ENCODE results near the gene P3R3URF.

Gene P3R3URF

DNA sequence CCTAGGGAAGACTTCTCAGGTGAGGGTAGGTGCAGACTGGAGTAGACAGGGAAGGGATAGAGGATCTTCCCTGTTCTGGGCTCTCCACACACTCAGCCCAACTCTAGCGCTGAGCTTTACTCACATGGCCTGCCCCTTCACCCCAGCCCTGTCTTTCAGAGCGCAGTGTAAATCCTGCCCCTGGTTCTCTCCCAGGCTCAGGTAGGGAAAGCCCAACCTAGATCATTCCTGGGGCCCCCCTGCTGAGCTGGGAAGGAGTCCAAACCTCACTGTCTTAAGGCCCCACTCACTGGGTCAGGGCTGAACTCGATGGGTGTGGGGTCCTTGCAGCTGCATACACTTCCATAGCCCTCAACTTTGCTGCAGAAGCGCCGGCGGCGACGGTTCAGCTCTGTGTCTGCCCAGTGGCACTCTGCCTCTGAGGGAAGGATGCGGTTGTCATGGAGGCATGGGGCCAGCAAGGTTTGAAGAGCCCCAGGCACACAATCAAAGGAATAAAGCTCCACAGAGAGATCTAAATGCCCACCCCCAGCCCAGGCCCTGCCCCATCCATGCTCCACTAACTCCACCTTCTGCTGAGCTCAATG lies 17.8 kb upstream of the P3R3URF start:
- no peak for DNase-seq (ENCODE audit: low read depth)

DNA sequence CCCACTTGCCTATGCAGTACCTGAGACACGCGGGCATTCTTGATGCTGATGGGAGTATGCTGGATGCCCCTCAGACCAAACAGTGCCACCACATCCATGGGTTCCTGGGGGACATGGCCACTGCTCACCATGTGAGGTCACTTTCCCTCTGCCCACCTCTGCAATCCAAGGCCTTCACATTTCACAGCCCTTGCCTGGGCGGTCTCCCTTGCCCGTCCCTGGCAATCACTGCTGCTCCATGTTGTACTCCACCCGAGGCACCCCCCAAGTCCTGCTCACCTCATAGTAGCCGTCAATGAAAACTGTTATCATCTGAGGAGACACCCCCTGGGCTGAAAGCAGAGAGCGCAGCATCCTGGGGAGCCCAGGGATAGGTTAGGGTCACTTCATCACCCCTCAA lies 17.0 kb upstream of the P3R3URF start:
- DNase-seq (ENCODE audit: low read depth): no peak

DNA sequence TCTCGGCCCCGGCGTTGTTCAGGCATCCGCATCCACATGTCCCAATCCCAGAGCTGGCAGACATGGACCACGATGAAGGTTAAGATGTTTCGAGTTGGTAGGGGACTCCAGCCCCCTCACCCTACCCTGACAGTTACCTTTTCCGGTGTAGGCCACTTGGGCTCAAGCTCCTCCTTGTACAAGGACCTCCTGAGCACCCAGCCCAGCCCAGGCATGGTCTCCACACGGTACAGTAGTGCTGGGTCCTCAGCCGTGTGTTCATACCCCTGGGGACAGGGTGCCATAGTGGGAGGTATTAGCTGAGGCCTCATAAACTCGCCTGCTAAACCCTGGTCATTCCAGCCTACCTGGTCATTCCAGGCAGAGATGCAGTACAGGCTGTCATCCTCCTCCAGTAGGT lies 15.9 kb upstream of the P3R3URF start:
- no peak for DNase-seq (ENCODE audit: low read depth)

- DNase-seq (ENCODE audit: low read depth): no peak
Observed at GRCh38 chr1:46191033-46191701, 14.9 kb upstream of the P3R3URF start.

GRCh38 chr1:46190539-46190938 lies 14.3 kb upstream of the P3R3URF start:
- no peak for DNase-seq (ENCODE audit: low read depth)

DNA sequence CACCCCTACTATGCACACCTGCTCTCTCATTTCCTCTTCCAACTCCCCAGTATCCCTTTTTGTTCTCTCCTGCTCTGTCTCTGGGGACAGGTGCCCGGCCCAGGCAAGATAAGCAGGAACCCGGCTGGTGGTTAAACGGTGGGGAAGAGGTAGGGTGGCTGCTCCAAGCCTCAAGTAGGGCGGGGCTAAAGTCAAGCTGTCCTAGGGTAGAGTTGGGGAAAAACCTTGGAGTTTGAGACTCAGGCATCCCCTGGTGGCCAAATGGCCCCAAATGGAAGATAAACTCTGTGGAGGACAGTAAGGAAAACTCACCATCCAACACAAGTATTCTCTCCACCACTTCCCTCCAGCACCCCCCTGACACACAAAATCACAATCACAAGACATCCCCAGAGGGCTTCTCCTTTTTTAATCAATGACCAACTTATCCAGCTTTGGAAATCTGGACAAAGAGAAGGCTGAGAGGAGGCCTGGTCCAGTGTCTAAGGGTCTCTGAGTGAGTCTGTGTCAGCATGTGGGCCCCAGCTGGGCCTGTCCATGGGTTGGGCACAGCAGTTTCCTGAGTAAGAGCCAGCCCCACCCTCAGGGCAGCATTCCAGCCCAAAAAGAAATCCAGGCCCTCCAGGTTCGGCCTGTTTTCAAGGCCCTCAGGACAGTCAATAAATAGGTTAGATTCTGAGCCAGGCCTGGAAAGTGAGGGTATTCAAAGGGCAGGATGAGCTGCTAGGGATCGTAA lies 12.2 kb upstream of the P3R3URF start:
- no peak for DNase-seq (ENCODE audit: low read depth)

DNA sequence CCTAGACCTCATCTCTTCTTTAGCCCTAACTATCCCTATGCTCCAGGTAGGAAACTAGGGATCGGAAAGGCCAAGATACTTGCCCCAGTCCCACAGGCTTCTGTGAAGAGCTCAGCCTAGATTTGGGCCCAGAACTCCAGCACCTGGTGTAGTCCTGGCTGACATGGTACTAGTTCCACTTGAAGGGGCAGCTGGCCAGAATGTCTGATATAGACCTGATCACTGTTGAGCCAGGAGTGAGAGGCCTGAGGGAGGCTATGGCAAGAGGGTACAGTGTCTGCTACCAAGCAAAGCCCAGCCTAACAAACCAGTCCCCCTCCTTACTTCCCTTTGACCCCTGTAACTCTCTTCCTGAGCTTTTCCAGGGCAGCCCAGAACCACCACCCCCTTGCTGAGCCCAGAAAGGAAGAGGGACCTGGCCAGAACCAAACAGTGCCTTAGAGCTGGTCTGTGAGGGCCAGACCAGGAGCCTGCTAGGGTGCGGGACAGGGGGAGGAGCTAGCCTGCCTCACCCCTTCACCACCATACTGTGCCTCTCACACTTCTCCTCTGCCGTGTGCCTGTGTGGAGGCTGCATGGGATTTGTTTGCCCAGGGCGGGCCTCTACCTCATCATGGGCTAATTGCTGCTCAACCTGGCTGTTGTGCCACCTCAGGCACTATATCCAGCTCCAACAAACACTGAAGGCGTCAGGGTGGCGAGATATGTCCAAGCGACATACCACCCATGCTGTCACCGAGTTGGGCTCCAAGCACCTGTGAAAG lies 11.0 kb upstream of the P3R3URF start:
- no peak for DNase-seq (ENCODE audit: low read depth)

DNA sequence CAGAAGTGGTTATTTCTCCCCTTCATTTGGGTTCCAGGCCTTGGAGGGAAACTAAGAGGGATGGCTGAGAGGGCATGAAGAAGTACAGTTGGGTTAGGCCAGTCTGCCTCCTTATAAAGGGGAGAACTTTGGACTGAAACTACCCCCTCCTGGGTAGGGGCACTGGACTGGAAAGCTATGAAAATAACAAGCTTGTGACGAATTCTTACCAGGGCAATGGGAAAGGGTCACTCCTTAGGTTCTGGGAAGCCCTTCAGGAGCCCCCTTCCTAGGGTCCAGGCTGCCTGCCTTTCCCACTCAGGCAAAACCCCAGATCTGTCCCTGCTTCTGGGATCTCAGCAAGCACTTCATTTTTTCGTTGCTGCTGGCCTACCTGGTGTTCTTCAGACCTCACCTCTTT lies 9.8 kb upstream of the P3R3URF start:
- no peak for DNase-seq (ENCODE audit: low read depth)

GRCh38 chr1:46184920-46185658 lies 8.8 kb upstream of the P3R3URF start:
- no peak for DNase-seq (ENCODE audit: low read depth)

DNA sequence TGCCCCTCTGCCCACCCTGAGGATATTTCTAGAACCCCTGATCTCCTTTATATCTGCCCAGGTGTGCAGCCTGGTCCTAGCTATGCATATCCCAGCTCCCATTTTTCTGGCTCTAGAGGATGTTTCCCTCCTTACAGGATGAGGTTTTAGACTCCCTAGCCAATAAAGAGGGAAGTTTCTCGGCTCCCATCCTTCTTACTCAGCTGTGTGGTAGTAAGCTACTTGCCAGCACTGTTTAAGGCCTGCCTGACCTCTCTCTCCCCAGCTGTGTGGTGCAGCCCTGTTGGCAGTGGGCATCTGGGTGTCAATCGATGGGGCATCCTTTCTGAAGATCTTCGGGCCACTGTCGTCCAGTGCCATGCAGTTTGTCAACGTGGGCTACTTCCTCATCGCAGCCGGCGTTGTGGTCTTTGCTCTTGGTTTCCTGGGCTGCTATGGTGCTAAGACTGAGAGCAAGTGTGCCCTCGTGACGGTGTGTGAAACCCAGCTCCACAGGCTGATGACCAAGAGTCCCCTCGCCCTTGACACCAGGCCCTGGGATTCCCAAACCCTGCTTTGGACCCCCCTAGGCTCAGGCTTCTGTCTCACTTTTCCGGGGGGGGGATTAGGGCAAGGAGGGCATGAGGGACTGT lies 7.8 kb upstream of the P3R3URF start:
- DNase-seq (ENCODE audit: low read depth): no peak

DNA sequence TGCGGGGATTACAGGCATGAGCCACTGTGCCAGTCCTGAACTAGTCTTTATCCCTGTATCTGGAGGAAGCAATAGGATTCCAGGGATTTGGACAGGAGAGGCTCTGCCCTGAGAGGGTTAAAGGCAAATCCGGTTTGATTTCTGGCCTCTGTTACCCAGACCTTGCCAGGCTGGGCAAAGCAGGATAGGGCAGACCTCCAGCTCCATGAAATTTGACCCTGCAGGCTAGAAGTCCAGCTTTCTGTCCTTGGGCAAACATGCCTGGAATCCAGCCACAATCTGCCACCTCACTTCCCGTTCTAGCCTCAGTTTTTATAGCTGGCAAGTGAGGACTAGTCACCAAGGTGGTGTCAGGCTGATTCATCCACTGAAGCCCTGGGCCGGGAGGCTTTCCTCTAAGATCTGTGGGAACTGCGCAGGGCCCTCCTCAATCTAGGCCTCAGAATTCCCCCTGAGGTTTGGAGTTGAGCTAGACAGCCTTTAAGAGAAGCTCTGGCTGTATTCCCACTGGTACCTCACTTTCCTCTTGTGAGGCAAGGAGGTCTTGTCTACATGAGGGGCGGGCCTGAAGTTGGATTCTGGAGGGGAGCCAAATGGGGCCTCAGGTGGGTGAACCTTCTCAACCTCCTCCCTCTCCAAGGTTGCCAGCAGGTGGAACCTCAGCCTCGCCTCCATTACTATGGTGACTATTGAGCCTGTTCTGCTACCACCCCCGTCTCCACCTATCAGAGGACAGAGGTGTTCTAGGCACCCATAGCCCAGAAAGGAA lies 7.0 kb upstream of the P3R3URF start:
- DNase-seq (ENCODE audit: low read depth): peak; percentile 99

GRCh38 chr1:46181343-46182260 lies 5.3 kb upstream of the P3R3URF start:
- DNase-seq (ENCODE audit: low read depth): no peak

DNA sequence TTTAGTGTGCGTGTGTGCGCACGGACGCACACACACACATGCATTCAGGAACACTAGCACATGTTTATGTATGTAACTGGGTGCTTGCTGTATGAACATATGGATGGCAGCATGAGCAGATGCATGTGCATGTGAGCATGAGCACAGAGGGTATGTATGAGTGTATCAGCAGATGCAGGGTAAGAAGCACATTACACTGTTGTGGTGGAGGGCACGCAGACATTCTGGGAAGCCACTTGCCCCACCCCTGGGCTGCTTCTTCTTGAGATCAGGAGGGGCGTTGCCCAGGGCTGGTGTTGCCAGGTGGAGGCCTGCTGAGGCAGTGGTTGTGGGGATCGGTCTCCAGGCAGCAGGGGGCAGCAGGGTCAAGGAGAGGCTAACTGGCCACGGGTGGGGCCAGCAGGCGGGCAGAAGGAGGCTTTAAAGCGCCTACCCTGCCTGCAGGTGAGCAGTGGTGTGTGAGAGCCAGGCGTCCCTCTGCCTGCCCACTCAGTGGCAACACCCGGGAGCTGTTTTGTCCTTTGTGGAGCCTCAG lies 3.9 kb upstream of the P3R3URF start:
- DNase-seq (ENCODE audit: low read depth): no peak

DNA sequence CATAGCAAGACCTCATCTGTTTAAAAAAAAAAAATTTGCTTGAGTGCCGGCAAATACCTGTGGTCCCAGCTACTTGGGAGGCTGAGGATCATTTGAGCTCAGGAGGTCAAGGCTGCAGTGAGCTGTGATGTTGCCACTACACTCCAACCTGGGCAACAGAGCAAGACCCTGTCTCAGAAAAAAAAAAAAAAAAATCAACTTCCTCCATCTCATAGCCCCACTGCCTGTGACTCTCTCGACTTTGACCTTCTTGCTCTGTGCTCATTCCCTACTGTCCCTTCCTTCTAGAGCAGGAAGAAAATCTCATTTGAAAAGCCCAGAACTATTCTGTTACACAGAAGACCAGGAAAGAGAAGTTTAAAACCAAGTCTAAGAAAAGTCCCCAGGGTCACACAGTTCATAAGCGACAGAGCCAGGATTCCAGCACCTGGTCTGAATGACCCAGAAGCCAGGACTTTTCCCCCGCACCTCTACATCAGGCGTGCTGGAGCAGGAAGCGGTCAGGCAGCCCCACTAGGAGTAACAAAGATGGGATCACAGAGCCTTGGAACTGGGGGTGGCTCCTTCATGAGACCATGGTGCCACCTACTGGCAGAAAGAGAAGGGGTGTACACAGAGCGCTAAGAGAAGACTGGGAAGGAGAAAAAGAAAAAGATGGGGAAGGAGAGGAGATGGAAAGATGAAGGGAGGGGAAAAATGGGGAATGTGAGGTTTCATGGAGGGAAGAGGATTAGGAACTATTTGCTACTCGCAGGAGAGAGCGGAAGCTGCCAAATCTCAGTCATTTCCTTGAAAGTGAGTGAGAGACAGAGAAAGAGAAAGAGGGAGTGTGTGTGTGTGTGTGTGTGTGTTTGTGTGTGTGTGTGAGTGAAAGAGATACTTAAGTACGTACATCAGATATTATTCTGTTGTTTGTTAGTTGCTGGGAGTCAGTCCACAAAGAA lies 3.1 kb upstream of the P3R3URF start:
- DNase-seq (ENCODE audit: low read depth): peak; percentile 77

- no peak for DNase-seq (ENCODE audit: low read depth)
Observed at GRCh38 chr1:46175243-46175642, 1.0 kb downstream of the P3R3URF start.

DNA sequence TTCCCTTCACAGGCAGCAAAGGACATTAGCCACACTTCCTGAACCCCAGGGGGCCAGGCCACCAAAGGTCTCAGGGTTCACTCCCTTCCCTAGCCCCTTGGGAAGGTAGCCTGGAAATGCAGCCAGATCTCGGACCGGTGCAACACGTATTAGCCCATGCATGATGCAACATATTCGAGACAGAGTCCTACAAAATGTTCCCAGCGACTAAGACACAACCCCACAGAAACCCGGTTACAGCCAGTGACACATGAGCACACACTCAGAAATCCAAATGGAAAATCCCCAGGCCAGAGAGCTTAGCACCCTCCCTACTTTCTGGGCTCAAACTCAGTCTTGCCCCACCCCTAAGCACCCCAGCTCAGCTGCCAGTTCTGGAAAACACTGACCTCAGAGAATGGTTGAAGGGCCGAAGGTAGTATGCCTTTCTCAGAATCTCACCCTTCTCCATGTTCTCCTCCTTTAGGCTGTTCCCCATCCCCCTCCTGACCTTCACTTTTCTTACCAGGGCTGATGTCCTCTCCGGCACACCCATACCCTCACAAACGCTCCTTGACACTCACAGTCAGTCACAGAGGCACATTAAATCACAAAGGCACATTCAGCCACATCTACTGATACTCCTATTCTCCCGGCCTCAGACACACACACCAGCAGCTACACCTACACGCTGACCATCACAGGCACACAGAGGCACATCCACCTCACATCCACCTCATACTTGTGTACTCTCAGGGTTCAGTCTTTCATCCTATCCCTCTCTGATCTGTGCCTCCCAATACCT lies 1.6 kb downstream of the P3R3URF start, which contains the start of gene TSPAN1:
TSS of gene TSPAN1 (plus strand) at position 640 of the 784 bp plus-strand sequence. CDS start 6,021 bp downstream, outside the sequence.
- DNase-seq (ENCODE audit: low read depth): no peak

DNA sequence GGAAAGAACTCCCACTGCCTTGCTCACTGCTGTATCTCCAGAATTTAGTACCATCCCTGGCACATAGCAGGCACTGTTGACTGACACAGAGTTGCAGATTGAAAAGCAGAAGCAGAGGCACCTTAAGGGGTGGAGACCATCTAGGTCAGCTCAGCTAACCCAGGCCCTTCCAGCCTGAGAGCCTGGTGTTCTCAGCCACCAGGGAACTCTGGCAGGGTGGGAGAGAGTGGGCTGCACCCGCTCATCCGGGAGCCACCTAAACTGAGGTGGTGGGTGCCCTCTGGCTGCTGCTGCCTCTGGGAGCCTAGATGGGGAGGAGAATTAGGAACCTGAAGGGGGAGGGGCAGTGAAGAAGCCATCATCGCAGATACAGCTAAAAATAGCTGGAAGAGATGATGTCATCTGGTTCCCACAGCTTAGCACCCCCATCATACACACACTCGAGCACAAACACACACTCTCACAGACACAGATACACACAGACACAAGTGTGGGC lies 2.9 kb downstream of the P3R3URF start:
- no peak for DNase-seq (ENCODE audit: low read depth)

Measured in HS-27A (cell line).